ENCODE data around the gene SLC12A4.

GRCh38 chr16:67949645-67950044 lies 18.8 kb downstream of the SLC12A4 start:
- TF ChIP-seq CTCF (IDR thresholded peaks at IDR 0.05; ENCODE audit: low read depth, low read length, missing input control), result no peak
- no peak for TF ChIP-seq RAD21 (IDR thresholded peaks at IDR 0.05)
- no peak for TF ChIP-seq TAF1 (conservative IDR thresholded peaks at IDR 0.05)

All from liver (tissue), 3 donors.